Activated CD8-positive, alpha-beta T cell treated with anti-CD3 and anti-CD28 coated beads for 36 hours (primary cell): Measurements from ENCODE around the gene KIF2A. TPM values are rescaled to one million over a fixed set of nuclear protein-coding genes. Genes with fewer than 3 reads are reported as not detected.
A peak's percentile ranks its signal among the peaks of the same experiment; 100 is the strongest.

ENCODE experiments used
- ATAC-seq: fragments of 200-7000 bp; cut with Tn5 transposase; one replicate; pipeline ENCODE4 v1.10.0; 2021; ENCODE audit warnings: mild to moderate bottlenecking, moderate library complexity
- CTCF ChIA-PET: fragments of 350-600 bp; sonication (Branson Sonifier 250); formaldehyde crosslinking; loops from one replicate; lab custom pipeline; 2021; ENCODE audit warnings: antibody characterized with exemption; lab: Charles Lee
- POLR2A ChIA-PET: fragments of 350-600 bp; sonication (Branson Sonifier 250); formaldehyde crosslinking; loops from one replicate; lab custom pipeline; 2021; ENCODE audit warnings: antibody characterized with exemption; lab: Charles Lee
- DNase-seq: peaks from one replicate; pipeline ENCODE4 v3.0.0-alpha.2; 2020
- H3K27ac Mint-ChIP-seq: one replicate; pipeline ENCODE4 v1.8.0; 2021; ENCODE audit warnings: mild to moderate bottlenecking, mixed read lengths
- H3K27me3 Mint-ChIP-seq: one replicate; pipeline ENCODE4 v1.8.0; 2021; ENCODE audit warnings: mixed read lengths
- H3K36me3 Mint-ChIP-seq: one replicate; pipeline ENCODE4 v1.8.0; 2021; ENCODE audit warnings: low read depth, mixed read lengths
- H3K4me1 Mint-ChIP-seq: one replicate; pipeline ENCODE4 v1.8.0; 2021; ENCODE audit warnings: low read depth, mixed read lengths
- H3K4me3 Mint-ChIP-seq: one replicate; pipeline ENCODE4 v1.8.0; 2021; ENCODE audit warnings: mild to moderate bottlenecking, moderate library complexity, mixed read lengths
- H3K9me3 Mint-ChIP-seq: one replicate; pipeline ENCODE4 v1.8.0; 2021; ENCODE audit warnings: mixed read lengths
- intact Hi-C: fragments of 100-400 bp; cut with micrococcal nuclease; formaldehyde crosslinking; loops from one replicate; pipeline ENCODE4 v1.10.0; 2022
- total RNA-seq, 2 experiments: library from RNA; stranded (reverse); gene quantifications; one replicate each; pipeline ENCODE4 v1.2.3, GENCODE V29; 2021
- TF ChIP-seq, protein P1 (sequence below): fragments of 200-600 bp; IDR thresholded peaks from one replicate; pipeline ENCODE4 v1.8.0; 2022; ENCODE audit warnings: antibody characterized with exemption, mild to moderate bottlenecking

KIF2A gene
- total RNA-seq, 2 experiments from 2014 or later = 251 to 257 TPM

DNA sequence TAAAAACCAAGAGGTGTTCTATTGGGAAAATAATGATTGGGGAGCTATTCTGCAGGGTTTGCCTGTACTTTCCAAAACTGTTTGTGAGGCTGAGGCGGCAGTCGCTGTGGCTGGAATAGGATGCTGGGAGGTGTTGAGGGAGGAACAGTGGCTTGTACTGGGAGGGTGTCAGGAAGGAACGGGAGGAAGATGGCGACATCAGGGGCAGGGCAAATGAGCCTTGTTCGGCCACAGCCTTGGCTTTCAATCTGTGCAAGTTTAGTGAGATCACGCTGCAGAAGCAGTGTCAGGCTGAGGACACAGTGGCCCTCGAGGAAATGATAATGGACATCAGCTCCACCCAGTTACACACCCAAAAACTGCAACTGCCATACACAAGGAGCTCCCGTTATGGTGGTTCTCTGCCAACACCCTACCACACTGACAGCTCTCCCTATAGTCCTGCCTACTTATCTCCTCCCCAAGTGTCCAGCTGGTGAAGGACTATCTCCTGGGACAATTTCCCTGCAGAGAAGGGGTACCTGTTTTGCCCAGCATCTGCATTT is 27.3 kb downstream of the KIF2A start:
- ATAC-seq = no peak
- ChIA-PET CTCF (interaction anchor here (0.9 to 1.2 kb wide), 3 partner anchors 10 to 29 kb away, joined by 3 read pairs; no protein-coding TSS in a partner anchor), POLR2A (interaction anchor here (0.9 to 2.0 kb wide), 6 partner anchors 8 to 108 kb away, joined by 3 to 7 read pairs (median 4); no protein-coding TSS in a partner anchor)
- DNase-seq = no peak
- Mint-ChIP-seq H3K36me3 (peaks cover 40% of the 10 kb centered on the region), H3K27me3 (no peaks in the 10 kb centered on the region), H3K4me3 (no peak overlapping the region), H3K27ac (peak overlapping the region; percentile 47), H3K9me3 (no peaks in the 10 kb centered on the region), H3K4me1 (peaks cover 66% of the 10 kb centered on the region)
- intact Hi-C loops = no loop called here
- TF ChIP-seq, protein P1, sequence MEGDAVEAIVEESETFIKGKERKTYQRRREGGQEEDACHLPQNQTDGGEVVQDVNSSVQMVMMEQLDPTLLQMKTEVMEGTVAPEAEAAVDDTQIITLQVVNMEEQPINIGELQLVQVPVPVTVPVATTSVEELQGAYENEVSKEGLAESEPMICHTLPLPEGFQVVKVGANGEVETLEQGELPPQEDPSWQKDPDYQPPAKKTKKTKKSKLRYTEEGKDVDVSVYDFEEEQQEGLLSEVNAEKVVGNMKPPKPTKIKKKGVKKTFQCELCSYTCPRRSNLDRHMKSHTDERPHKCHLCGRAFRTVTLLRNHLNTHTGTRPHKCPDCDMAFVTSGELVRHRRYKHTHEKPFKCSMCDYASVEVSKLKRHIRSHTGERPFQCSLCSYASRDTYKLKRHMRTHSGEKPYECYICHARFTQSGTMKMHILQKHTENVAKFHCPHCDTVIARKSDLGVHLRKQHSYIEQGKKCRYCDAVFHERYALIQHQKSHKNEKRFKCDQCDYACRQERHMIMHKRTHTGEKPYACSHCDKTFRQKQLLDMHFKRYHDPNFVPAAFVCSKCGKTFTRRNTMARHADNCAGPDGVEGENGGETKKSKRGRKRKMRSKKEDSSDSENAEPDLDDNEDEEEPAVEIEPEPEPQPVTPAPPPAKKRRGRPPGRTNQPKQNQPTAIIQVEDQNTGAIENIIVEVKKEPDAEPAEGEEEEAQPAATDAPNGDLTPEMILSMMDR = no peak

DNA sequence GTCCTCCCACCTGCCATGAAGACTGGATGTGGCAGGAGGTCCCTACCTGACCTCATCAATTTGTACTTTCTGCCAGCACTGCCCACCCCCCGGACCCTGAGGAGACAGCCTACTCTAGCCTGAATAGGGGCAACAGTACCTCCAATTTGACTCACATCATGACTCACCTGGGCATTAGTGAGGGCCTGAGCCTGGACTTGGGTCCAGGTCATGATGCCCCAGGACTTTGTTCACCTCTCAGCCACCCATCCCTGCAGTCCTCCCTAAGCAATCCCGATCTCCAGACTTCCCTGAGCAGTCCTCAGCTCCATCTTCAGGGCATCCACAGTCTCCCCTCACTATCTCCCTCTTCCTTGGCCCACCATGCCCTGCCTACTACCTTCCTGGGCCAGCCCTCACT is 28.1 kb downstream of the KIF2A start:
- intact Hi-C loops = no loop called here
- DNase-seq (no peak), ATAC-seq (no peak)
- H3K27ac Mint-ChIP-seq = peak overlapping the region; percentile 47
- TF ChIP-seq, protein P1 = no peak
- ChIA-PET POLR2A (interaction anchor here (0.9 to 2.0 kb wide), 5 partner anchors 9 to 109 kb away, joined by 3 to 7 read pairs (median 4); no protein-coding TSS in a partner anchor), CTCF (interaction anchor here (1.2 kb wide), 1 partner anchor 28 kb away, joined by 3 read pairs; no protein-coding TSS in a partner anchor)
- no peak overlapping the region for H3K4me3 Mint-ChIP-seq
- no peaks in the 10 kb centered on the region for H3K27me3 Mint-ChIP-seq
- peaks cover 66% of the 10 kb centered on the region for H3K4me1 Mint-ChIP-seq
- H3K36me3 Mint-ChIP-seq = peaks cover 37% of the 10 kb centered on the region
- H3K9me3 Mint-ChIP-seq = no peaks in the 10 kb centered on the region

DNA sequence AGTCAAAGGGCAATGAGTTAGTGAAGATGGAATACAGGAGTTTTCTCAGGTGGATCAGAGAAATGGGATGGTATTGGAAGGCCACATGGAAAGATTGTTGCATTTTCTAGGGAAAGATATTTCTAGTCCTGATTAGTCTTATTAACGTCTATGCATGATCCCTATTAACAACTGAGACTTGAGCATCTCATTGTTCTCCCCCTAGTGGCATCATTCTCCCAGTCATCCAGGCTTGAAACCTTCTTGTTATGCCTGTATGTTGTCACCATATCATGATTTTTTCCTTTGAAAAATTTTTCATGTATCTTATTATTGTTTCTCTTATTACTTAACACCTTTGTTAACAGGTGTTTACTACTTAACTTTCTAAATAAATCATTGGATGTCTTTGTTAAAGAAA is 34.4 kb downstream of the KIF2A start:
- ATAC-seq (no peak), DNase-seq (peak; percentile 28)
- POLR2A ChIA-PET = interaction anchor here (0.9 kb wide), 1 partner anchor 23 kb away, joined by 3 read pairs; no protein-coding TSS in a partner anchor
- Mint-ChIP-seq H3K27me3 (no peaks in the 10 kb centered on the region), H3K4me1 (peaks cover 64% of the 10 kb centered on the region), H3K9me3 (peaks cover 3% of the 10 kb centered on the region), H3K27ac (peak overlapping the region; percentile 44), H3K36me3 (peaks cover 43% of the 10 kb centered on the region), H3K4me3 (no peak overlapping the region)
- TF ChIP-seq, protein P1 = peak; percentile 58
- CTCF ChIA-PET = interaction anchor here (0.7 to 1.9 kb wide), 6 partner anchors 15 to 115 kb away, joined by 3 to 4 read pairs (median 4); no protein-coding TSS in a partner anchor
- intact Hi-C loops = loop anchor here (5.0 kb wide), 1 partner anchor 33 kb away; the partner anchor contains the start of gene KIF2A

DNA sequence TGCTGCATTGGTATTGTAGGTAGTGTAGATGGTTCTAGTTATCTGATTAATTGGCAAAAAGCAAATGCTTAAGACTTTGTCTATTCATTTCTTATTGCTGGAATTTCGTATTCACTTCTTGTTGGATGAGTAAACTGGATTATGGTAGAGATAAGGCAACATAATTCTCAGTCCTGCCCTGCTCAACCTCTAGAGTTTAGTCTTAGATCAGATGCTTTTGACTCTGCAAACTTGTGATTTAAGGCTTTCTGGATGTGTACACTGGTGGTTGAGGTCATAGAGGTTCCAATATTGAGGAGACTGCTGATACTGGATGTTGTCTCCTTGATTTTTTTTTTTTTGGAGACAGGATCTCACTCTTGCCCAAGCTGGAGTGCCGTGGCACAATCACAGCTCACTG is 35.0 kb downstream of the KIF2A start:
- peak overlapping the region; percentile 92 for H3K27ac Mint-ChIP-seq
- ChIA-PET POLR2A (interaction anchor here (0.9 kb wide), 1 partner anchor 24 kb away, joined by 3 read pairs; no protein-coding TSS in a partner anchor), CTCF (interaction anchor here (0.7 to 1.9 kb wide), 7 partner anchors 16 to 116 kb away, joined by 3 to 4 read pairs (median 3); partner anchors contain the start of gene KIF2A)
- ATAC-seq = no peak
- H3K27me3 Mint-ChIP-seq = no peaks in the 10 kb centered on the region
- H3K9me3 Mint-ChIP-seq = peaks cover 3% of the 10 kb centered on the region
- intact Hi-C loops = loop anchor here (5.0 kb wide), 1 partner anchor 34 kb away; the partner anchor contains the start of gene KIF2A
- H3K36me3 Mint-ChIP-seq = peaks cover 41% of the 10 kb centered on the region
- no peak overlapping the region for H3K4me3 Mint-ChIP-seq
- H3K4me1 Mint-ChIP-seq = peaks cover 62% of the 10 kb centered on the region
- DNase-seq = no peak
- TF ChIP-seq, protein P1 = no peak
